ENCODE results near the gene KANSL1L.
"Not testable (repeated sequence)": the region's sequence is repeated elsewhere in the genome, so short reads cannot be mapped to it uniquely, and the experiment has no call there.

The KANSL1L gene

DNA sequence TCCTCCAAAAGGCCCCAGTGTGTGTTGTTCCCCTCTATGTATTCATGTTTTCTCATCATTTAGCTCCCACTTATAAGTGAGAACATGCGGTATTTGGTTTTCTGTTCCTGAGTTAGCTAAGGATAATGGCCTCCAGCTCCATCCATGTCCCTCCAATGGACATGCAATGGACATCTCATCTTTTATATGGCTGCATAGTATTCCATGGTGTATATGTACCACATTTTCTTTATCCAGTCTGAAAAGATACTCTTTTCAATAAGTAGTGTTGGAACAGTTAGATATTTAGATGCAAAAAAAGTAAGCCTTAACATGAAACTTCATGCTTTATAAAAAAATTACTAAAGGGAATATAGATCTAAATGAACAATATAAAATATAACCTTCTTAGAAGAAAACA is 5.9 kb upstream of the KANSL1L start:
- DNase-seq (ENCODE audit: low read depth): not testable (repeated sequence)

DNA sequence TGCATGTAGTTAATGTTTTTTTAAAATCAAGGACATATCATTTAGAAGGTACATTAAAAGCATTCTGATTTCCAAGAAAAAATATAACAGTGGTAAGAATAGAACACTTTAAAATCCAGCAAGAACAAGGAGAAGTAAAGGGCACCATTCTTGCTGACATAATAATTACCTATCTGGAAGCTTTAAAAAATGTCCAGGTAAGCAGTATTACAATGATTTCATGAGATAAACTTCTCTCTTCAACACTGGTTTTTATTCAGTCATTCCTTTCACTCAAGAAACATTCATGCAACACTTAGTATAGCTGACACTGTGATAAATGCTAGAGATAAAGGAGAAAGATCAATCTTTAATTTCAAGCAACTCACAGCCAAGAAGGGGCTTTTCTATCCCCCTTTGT is 2.9 kb upstream of the KANSL1L start:
- DNase-seq (ENCODE audit: low read depth): no peak

DNA sequence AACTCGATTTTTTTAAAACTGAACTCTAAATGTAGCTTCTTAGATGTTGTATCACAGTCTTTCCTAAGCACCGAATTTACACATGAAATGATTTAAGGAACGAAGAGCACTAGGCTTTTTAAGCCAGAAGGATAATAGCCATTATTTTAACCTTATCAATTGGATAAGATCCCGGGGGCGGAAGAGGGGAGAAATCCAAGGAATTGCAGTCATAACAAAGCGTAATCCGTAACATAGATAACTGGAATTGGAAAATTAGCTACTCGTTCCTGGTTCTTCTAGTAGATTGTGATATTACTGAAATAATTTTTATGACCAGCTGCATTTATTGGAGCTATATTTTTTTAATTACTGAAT is 988 bp upstream of the KANSL1L start:
- DNase-seq (ENCODE audit: low read depth): no peak

DNA sequence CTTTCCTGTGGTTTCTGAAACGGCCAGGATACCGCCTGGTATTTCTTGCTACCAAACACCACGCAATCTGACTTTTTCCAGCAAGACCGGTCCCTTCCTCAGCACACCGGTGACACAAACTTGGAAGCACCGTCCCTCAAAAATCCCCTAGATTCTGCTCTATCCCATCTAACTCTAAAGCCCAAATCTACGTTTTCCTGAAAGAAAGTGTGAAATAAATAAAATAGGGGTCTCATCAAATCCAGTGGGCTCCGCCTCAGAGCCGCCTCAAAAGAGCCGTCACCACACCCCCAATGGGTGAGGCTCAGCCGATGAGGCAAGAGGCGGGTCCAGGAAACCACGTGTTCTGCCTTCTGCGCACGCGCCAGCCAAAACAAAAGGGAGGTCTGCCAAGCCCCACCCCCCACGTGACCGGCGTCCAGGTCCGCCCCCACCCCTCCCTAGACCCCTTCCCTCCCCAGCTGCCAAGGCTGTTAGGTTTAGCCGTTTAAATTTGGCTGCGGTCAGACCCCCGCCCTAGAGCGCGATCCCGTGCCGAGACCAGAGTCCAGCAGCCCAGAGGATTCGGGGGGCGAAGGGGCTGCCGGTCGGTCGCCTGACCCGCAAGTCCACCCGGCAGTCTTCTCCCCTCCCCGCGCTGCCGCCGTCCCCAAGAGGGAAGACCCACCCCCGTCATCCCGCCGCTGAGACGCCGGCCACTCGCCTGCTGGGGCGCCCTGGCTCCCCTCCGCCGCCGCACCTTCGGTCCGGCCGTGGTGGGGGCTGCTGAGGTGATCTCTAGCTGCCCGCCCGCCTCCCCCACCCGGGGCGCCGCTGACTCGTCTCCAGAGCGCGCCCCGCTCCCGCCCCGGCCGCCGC is 534 bp downstream of the KANSL1L start:
- peak; percentile 80 for DNase-seq (ENCODE audit: low read depth)

DNA sequence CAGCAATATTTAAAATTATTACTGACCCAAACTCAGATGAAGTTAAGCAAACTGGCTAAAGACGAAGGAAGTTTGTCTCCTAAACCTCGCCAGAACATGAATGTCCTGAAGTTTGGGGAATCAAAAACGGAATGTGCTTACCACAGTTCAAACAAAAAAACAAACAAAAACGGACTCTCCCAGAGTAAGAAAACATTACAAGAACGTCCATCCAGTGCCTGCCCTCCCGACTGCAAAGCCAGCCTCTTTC is 1.1 kb downstream of the KANSL1L start:
- no peak for DNase-seq (ENCODE audit: low read depth)

DNA sequence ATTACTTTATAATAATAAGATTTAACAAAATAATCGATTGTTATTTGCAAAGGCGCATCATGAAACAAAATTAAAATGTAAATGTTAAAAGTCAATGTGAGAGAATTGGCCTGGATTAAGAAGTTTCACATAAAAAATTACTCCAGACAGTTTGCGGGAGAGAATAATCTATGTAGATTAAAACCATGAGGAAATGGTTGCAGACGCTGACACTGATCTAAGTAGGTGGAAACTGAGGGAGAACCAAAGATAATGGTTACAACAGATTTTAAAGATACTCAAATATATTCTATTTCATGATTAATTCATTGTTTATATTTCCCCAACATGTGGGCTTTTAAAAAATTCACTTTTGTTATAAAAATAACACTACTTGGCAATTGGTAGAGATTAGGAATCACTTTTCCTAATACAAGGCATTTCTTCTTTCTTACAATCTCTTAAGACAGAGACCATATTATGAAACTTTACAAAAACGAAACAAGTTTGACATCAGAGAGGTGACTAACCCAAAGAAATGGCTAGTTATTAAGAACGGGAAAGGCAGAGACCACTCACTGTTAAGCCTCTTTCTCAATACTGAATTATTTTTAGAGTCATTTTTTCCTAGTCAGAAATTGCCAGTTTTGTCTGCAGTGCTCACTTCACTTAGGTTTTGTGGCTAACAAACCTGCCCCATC is 1.6 kb downstream of the KANSL1L start:
- DNase-seq (ENCODE audit: low read depth): no peak

DNA sequence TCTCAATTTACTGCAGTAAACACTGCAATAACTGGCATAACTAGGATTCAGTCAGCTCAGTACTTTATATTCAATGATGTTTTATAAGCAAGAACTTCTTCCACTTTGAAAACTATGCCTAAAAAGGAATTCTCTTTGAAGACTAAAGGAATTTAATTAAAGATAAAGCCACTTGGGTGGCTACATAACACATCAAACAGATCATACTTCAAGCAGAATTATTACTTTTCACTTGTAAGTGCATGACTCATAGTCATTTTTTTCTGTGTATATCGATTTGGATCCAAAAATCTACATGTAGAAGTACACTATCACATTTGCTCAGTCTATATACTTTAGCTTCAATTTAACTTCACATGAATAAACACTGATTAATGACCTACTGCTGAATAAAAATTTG is 4.0 kb downstream of the KANSL1L start:
- no peak for DNase-seq (ENCODE audit: low read depth)

DNA sequence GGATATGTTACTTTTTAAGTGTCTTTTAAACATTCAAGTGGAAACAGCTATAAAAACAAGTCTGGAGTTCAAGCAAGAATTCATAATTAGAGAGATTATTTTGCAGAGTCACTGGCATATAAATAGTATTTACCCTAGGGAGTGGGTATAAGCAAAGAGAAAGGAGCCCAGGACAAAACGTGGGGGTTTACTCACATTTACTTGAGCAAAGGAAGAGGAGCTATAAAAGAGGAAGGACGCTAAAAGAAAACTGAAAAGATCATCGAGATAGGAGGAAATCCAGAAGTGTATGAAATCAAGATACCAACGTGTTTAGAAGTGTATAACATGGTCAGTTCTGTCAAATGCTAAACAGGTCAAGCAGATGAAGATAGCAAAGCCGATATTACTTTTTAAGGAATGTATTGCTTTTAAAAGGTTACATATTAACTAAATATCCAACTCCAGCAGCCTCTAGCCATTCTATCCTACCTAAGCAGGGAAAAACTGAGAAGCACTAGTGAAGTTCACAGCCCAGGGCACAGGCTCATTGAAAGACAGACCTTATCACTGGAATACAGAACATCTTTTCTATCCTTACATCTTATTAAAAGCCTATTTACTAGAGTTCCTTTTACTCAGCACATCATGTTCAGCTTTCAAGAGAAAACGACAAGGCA is 8.6 kb downstream of the KANSL1L start:
- no peak for DNase-seq (ENCODE audit: low read depth)

DNA sequence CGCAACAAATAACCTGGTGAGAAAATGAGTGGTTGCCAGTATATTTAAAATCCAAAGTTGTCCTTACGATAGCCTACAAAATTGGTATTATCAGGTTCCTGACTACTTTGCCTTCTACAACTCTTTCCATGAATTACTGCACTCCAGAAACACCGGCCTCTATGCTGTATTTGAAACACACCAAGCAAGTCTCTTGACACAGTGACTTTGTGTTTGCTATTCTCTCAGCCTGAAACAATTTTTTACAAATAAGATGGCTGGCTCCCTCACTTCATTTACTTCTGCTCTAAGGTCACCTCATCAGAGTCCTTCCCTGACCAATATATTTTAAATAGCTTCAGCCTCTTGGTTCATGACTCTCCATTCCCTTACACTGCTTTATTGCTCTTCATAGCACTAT is 12.2 kb downstream of the KANSL1L start:
- DNase-seq (ENCODE audit: low read depth): no peak

DNA sequence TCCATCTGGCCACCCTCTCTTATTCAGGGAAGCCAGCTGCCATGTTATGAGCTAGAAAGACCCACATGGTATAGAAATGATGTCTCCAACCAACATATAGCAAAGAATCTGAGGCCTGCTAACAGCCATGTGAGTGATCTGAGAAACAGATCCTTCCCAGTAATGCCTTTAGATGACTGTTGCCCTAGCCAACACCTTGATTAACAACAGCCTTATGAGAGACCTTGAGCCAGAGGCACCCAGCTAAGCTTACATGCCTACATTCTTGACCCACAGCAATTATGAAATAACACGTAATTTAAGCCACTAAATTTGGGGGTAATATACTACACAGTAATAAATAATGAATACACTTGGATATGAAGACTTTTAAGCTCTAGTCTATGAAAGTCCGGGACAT is 13.0 kb downstream of the KANSL1L start:
- no peak for DNase-seq (ENCODE audit: low read depth)

DNA sequence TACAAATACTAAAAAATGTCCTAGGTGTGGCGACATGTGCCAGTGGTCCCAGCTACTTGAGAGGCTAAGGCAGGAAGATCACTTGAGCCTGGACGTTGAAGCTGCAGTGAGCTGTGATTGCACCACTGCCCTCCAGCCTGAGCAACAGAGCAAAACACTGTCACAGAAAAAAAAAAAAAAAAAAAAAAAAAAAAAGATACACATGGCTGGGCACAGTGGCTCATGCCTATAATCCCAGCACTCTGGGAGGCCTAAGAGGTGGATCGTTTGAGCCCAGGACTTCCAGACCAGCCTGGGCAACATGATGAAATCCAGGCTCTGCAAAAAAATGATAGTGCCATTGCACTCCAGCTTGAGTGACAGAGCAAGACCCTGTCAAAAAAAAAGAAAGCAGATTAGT is 13.7 kb downstream of the KANSL1L start:
- no peak for DNase-seq (ENCODE audit: low read depth)

DNA sequence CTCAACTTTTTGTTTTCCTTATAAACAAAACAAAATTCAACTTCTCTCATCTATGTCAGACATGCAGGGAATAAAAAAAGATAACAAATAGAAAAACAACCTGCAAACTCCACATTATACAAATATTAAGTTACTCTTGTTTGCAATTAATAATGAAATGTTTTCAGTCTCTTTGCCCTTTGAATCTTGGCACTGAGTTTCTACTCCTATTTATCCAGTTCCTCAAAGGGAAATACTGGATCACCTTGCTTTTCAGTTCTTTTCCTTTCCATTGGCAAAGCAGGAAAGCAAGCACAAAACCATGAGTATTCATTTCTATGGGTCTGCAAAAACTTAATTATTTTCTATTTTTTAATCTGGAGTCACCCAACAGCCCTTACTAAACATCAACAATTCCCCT is 23.6 kb downstream of the KANSL1L start:
- no peak for DNase-seq (ENCODE audit: low read depth)

DNA sequence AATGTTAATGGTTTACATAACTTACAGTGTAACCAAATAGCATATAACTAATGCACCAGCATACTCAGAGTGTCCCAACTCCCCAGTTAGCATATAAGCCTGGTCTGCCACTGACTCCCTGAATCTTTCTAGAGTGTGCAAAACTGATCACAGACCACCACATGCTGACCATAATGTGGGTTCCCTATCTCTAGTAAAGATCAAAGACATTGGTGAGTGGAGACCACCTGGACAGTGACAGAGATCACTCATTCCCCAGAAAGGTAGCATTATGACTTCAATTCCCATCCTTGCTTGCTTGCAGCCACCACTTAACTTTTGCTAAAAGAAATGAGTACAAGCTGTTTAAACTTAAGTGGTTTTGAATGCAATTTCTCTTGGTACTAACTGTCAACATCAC is 39.0 kb downstream of the KANSL1L start:
- no peak for DNase-seq (ENCODE audit: low read depth)

DNA sequence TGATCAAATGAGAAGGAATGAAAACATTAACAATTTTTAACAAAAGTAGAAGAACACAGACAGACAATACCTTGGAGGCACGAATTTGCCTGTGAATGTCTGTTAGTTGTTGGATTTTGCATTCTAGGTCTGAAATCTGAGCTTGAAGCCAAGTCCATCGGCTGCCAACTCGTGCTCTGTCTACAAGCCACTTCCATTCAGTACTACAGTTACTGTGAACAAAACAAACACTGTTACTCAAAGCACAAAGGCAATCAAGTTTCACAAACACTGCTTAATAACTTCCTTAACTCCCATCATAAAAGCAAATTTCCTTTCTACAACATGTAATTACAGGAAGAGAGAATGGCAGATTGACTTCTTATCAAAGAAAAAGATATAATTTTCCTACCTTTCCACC is 42.2 kb downstream of the KANSL1L start:
- DNase-seq (ENCODE audit: low read depth): no peak

DNA sequence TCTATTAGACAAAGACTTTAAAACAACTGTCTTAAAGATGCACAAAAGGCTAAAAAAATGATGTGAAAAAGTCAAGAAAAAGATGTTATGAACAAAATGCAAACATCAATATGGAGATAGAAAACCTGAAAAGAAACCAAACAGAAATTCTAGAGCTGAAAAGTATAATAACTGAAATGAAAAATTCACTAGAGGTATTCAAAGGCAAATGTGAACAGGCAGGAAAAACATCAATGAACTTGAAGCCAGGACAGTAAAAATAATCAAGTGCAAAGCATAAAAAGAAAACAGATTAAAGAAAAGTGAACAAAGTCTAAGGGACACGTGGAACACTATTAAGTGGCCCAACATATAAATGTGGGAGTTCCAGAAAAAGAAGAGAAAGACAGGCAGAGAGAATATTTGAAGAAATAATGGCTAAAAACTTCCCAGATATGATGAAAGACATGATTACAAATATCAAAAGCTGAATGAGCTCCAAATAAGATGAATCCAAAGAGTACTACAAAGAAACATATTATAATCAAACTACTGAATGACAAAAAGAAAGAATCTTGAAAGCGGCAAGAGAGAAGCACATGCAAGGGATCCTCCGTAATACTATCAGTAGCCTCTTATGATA is 57.5 kb downstream of the KANSL1L start:
- DNase-seq (ENCODE audit: low read depth): no peak

DNA sequence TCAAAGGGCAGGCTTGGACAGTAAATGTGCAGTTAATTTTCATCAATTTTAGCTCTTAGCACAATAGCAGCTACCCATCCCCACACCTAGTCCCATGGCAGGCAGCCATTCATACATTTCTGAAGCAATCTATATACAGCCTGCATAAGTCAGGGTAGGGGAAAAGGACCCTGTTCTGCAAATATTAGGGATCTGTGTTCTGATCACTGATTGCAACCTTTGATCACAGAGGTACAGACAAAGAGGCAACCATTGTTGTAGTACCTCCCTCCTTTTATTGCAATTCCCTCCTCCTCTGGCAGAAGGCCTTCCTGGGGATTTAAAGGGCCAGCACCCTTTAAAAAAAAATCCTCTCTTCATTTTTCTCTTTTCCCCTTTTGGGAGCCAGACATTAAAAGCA is 58.3 kb downstream of the KANSL1L start:
- no peak for DNase-seq (ENCODE audit: low read depth)

DNA sequence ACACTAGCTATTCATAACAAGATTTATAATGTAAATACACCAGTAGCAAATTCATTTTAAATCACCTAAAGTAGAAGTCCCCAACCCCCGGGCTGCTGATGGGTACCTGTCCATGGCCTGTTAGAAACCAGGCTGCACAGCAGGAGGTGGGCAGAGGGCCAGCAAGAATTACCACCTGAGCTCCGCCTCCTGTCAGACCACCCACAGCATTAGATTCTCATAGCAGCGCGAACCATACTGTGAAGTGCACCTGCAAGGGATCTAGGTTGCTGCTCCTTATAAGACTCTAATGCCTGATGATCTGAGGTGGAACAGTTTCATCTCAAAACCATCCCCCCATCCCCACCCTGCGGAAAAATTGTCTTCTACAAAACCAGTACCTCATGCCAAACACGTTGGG is 71.3 kb downstream of the KANSL1L start:
- DNase-seq (ENCODE audit: low read depth): no peak

DNA sequence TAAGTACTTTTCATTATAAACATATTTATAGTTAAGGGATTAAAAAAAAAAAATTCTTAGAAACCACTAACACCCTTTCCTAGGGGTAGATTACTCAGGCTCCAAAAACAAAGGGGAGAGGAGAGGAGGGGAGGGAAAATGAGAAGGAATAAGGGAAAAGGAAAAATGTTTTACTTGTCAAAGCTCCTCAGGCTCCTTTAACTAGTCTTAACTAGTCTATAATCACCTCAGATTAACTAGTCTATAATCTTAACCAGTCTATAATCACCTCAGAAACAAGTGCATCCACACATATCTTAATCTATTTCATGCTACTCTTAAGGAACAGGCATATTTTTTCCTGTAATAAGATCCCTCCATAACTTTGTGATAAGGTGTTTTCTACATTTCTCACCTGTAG is 76.4 kb downstream of the KANSL1L start:
- no peak for DNase-seq (ENCODE audit: low read depth)

DNA sequence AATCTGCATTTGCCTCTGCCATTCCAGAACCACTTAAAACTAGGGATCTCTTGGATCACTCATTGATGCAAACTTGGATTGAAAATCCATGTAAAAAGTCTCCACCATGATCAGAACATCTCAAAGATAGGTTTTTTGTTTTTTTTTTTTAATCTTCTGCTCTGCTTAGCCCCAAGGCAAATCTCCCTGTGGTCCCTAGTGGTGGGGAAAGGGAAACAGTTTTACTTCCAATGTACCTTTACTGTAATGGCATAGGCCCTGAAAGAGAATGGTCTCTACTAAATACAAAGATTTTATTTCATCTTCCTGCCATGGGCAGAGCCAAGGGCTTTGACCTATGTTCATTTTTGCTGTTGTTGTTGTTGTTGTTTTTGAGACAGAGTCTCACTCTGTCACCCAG is 78.4 kb downstream of the KANSL1L start:
- no peak for DNase-seq (ENCODE audit: low read depth)

DNA sequence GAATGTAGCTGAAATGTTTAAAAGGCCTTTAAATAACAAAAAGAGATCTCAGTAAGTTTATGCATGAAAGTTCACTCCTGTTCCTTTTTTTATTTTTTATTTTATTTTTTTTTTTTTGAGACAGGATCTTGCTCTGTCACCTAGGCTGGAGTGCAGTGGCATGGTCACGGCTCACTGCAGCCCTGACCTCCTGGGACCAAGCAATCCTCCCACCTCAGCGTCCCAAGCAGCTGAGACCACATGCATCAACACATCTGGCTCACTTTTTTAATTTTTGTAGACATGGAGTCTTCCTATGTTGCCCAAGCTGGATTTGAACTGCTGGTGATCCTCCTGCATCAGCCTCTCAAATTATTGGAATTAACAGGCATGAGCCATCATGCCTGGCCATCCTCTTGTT is 84.3 kb downstream of the KANSL1L start:
- DNase-seq (ENCODE audit: low read depth): no peak

DNA sequence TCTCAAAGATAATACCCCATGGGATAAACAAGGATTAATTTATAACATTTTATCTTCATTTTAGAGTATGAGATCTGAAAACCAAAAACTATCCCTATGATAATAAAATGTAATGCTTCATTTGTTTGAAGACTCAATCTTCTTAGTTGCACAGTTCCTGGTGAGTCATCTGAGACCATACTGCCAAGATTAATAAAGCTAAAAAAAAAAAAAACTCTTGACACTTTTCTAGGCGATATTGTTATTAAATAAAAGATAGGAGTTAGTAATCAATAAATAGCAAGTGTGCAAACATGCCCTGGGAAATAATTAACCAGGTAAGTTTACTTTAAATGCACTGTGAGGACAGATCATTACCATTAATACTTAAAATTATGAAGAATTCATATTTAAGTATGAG is 84.9 kb downstream of the KANSL1L start:
- no peak for DNase-seq (ENCODE audit: low read depth)

DNA sequence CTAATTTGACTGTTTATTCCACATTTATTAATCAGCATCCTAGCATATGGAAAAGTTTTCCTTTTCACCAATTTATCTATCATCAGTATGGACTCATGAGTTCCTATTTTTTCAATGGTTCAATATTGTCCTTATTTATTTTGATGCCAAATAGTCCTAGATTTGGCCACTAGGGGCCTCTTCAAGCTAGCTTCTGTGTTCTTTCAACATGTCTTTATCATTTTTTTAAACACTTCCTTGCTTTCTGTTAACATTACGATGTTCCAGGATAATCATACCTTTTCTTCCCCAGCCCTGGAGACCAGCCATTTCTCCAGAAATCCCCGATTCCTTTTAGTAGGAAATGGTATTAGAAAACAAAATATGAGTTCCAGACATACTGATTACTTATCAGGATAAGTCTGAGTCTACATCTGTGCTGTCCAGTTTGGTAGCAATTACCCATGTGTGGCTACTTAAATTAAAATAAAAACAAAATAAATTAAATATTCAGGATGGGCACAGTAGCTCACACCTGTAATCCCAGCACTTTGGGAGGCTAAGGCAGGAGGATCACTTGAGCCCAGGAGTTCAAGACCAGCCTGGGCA is 98.2 kb downstream of the KANSL1L start:
- peak; percentile 26 for DNase-seq (ENCODE audit: low read depth)

DNA sequence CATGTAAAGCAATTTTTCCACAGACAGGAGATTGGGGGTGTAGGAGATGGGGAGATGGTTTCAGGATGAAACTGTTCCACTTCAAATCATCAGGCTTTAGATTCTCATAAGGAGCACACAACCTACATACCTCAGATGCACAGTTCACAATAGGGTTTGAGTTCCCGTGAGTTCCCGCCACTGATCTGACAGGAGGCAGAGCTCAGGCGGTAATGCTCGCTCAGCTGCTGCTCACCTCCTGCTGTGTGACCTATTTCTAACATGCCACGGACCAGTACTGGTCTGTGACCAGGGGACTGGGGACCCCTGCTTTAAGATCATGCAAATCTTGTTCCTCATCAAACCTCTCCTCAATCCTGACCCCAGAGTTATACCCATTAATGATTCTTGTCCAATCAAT is 98.7 kb downstream of the KANSL1L start:
- no peak for DNase-seq (ENCODE audit: low read depth)
